Mesendoderm (in vitro differentiated cells): ENCODE data around the gene HOXC13.
A peak's percentile ranks its signal among the peaks of the same experiment; 100 is the strongest.

Experiments
- DNase-seq: peaks from one replicate; pipeline ENCODE4 v3.0.0; 2013
- H2AK5ac ChIP-seq: 2 replicates; pipeline ENCODE4 v1.6.1; 2013; ENCODE audit warnings: low read length, inconsistent platforms
- H2BK120ac ChIP-seq: 2 replicates; pipeline ENCODE4 v1.6.1; 2013; ENCODE audit warnings: low read depth, mild to moderate bottlenecking, low read length, moderate library complexity, mixed read lengths
- H2BK15ac ChIP-seq: replicated peaks from 2 replicates; pipeline ENCODE4 v1.6.1; 2013; ENCODE audit warnings: low read depth, mild to moderate bottlenecking, moderate library complexity
- H2BK5ac ChIP-seq: 2 replicates; pipeline ENCODE4 v1.6.1; 2013; ENCODE audit warnings: low read length, inconsistent platforms
- H3K18ac ChIP-seq: 2 replicates; pipeline ENCODE4 v1.6.1; 2013; ENCODE audit warnings: mild to moderate bottlenecking, low read length, mixed read lengths
- H3K23ac ChIP-seq: one replicate; pipeline ENCODE4 v1.6.1; 2013; ENCODE audit warnings: low read length
- H3K27ac ChIP-seq: 2 replicates; pipeline ENCODE4 v1.5.1; 2013; ENCODE audit warnings: low read depth, mild to moderate bottlenecking, inconsistent platforms, low read length, moderate library complexity
- H3K27me3 ChIP-seq: 2 replicates; pipeline ENCODE4 v1.6.1; 2013; ENCODE audit warnings: low read length, control low read depth, mild to moderate bottlenecking, inconsistent platforms; ENCODE audit not compliant: insufficient read depth, poor library complexity
- H3K36me3 ChIP-seq: 2 replicates; pipeline ENCODE4 v1.6.1; 2013; ENCODE audit warnings: low read length, inconsistent platforms; ENCODE audit not compliant: control insufficient read depth, insufficient read depth
- H3K4ac ChIP-seq: one replicate; pipeline ENCODE4 v1.6.1; 2013; ENCODE audit warnings: low read depth, mild to moderate bottlenecking, low read length, moderate library complexity
- H3K4me1 ChIP-seq: 2 replicates; pipeline ENCODE4 v1.6.1; 2013; ENCODE audit warnings: low read depth, low read length, inconsistent platforms; ENCODE audit not compliant: control insufficient read depth
- H3K4me2 ChIP-seq: 2 replicates; pipeline ENCODE4 v1.6.1; 2013; ENCODE audit warnings: low read length
- H3K4me3 ChIP-seq: 2 replicates; pipeline ENCODE4 v1.5.1; 2013; ENCODE audit warnings: mild to moderate bottlenecking, low read length
- H3K56ac ChIP-seq: one replicate; pipeline ENCODE4 v1.6.1; 2013; ENCODE audit warnings: low read length
- H3K79me1 ChIP-seq: 2 replicates; pipeline ENCODE4 v1.6.1; 2013; ENCODE audit warnings: low read length, inconsistent platforms
- H3K79me2 ChIP-seq: 2 replicates; pipeline ENCODE4 v1.6.1; 2013; ENCODE audit warnings: mild to moderate bottlenecking, low read length; ENCODE audit not compliant: control insufficient read depth, insufficient read depth
- H3K9ac ChIP-seq: 2 replicates; pipeline ENCODE4 v1.6.1; 2013; ENCODE audit warnings: low read length, inconsistent platforms
- H4K5ac ChIP-seq: one replicate; pipeline ENCODE4 v1.6.1; 2013; ENCODE audit warnings: low read length
- H4K8ac ChIP-seq: one replicate; pipeline ENCODE4 v1.6.1; 2013; ENCODE audit warnings: low read depth, mild to moderate bottlenecking, control low read depth, low read length, moderate library complexity
- WGBS: extraction: QIAGEN DNeasy Blood & Tissue Kit; methylation state at CpG from one replicate; pipeline ENCODE4 v1.1.7; 2013; ENCODE audit warnings: low lambda C conversion rate, missing lambda C conversion rate; ENCODE audit not compliant: insufficient coverage; ENCODE audit errors: extremely low coverage; 5-methylcytosine and 5-hydroxymethylcytosine counted together

The HOXC13 gene

DNA sequence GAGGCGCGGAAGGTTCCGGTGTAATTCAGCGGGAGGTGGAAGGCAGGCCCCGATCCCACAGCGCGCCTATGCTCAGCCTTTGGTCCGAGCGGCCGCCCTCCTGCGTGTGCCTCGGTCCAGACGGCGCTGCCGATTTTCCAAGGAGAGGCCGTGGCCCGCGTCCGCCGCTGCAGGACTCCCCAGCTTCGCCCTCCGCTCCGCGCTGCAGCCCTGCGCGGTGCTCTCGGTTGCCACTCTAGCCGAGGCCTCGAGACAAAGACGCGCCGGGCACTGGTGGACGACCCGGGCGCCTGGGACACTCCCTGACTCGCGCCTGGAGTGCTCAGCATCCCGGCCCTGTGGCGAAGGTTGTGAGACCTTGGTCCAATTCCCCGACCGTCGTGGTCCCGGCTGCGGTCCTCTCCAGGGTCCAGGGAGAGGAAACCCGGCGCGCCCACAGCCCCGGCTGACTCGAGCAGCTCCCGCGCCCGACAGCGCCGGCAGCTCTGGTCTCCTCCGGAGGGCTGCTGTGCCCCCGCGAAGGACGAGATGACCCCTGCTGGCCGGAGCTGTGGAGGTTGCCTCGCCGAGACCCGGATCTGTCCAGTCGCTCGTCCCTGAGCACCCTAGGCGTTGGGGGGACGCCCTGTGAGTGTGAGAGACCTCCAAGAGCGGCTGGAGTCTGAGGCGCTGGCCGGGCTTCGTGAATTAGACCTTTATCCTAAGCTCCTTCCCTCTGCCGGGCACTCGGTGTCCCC, 22.6 kb downstream of the HOXC13 start:
- Histone ChIP-seq H3K4ac (no peak overlapping the region), H2BK15ac (no peak overlapping the region), H4K5ac (no peak overlapping the region), H3K4me1 (no peaks in the 10 kb centered on the region), H4K8ac (no peak overlapping the region), H3K56ac (no peak overlapping the region), H3K27me3 (peaks cover 96% of the 10 kb centered on the region), H2AK5ac (no peak overlapping the region), H3K27ac (no peak overlapping the region), H3K18ac (no peak overlapping the region), H3K4me2 (no peak overlapping the region), H3K36me3 (no peaks in the 10 kb centered on the region), H3K9ac (no peak overlapping the region), H3K4me3 (no peak overlapping the region), H3K23ac (peak overlapping the region; percentile 66), H3K79me2 (no peaks in the 10 kb centered on the region), H3K79me1 (no peaks in the 10 kb centered on the region), H2BK120ac (no peak overlapping the region), H2BK5ac (no peak overlapping the region)
- DNase-seq = no peak
- no CpG with 5 or more reads among the region's 72 CpGs for WGBS

GRCh38 chr12:53963005-53963404, 24.4 kb downstream of the HOXC13 start:
- no peak overlapping the region for H3K23ac ChIP-seq
- no CpG with 5 or more reads among the region's 7 CpGs for WGBS
- H3K56ac ChIP-seq = no peak overlapping the region
- H4K8ac ChIP-seq = no peak overlapping the region
- no peak overlapping the region for H2AK5ac ChIP-seq
- no peaks in the 10 kb centered on the region for H3K79me1 ChIP-seq
- no peak overlapping the region for H2BK5ac ChIP-seq
- no peak overlapping the region for H3K18ac ChIP-seq
- DNase-seq = no peak
- no peak overlapping the region for H3K4ac ChIP-seq
- no peak overlapping the region for H3K27ac ChIP-seq
- no peaks in the 10 kb centered on the region for H3K4me1 ChIP-seq
- H3K27me3 ChIP-seq = peaks cover 96% of the 10 kb centered on the region
- no peak overlapping the region for H2BK15ac ChIP-seq
- no peak overlapping the region for H3K4me2 ChIP-seq
- H3K4me3 ChIP-seq = no peak overlapping the region
- H2BK120ac ChIP-seq = no peak overlapping the region
- no peak overlapping the region for H4K5ac ChIP-seq
- no peaks in the 10 kb centered on the region for H3K79me2 ChIP-seq
- no peak overlapping the region for H3K9ac ChIP-seq
- H3K36me3 ChIP-seq = no peaks in the 10 kb centered on the region

GRCh38 chr12:53963434-53964314, 25.0 kb downstream of the HOXC13 start:
- H3K23ac ChIP-seq = no peak overlapping the region
- H3K4me3 ChIP-seq = no peak overlapping the region
- no CpG with 5 or more reads among the region's 38 CpGs for WGBS

GRCh38 chr12:53964315-53964713, 25.7 kb downstream of the HOXC13 start:
- no peak overlapping the region for H3K27ac ChIP-seq
- H3K79me2 ChIP-seq = no peaks in the 10 kb centered on the region
- H4K5ac ChIP-seq = no peak overlapping the region
- H3K36me3 ChIP-seq = no peaks in the 10 kb centered on the region
- no peak overlapping the region for H2BK5ac ChIP-seq
- H3K4me1 ChIP-seq = no peaks in the 10 kb centered on the region
- H3K4ac ChIP-seq = no peak overlapping the region
- H3K9ac ChIP-seq = no peak overlapping the region
- H2AK5ac ChIP-seq = no peak overlapping the region
- no peak overlapping the region for H3K56ac ChIP-seq
- H3K23ac ChIP-seq = no peak overlapping the region
- no peak overlapping the region for H4K8ac ChIP-seq
- no CpG with 5 or more reads among the region's 2 CpGs for WGBS
- no peak overlapping the region for H2BK15ac ChIP-seq
- peaks cover 98% of the 10 kb centered on the region for H3K27me3 ChIP-seq
- no peak overlapping the region for H3K18ac ChIP-seq
- no peaks in the 10 kb centered on the region for H3K79me1 ChIP-seq
- no peak for DNase-seq
- no peak overlapping the region for H3K4me3 ChIP-seq
- no peak overlapping the region for H3K4me2 ChIP-seq
- H2BK120ac ChIP-seq = no peak overlapping the region

More at GRCh38 chr12:53963434-53964314, 25.0 kb downstream of the HOXC13 start:
- Histone ChIP-seq H3K79me1 (no peaks in the 10 kb centered on the region), H4K5ac (no peak overlapping the region), H3K18ac (no peak overlapping the region), H2BK120ac (no peak overlapping the region), H3K27ac (no peak overlapping the region), H3K79me2 (no peaks in the 10 kb centered on the region), H4K8ac (no peak overlapping the region), H2AK5ac (no peak overlapping the region), H3K27me3 (peaks cover 96% of the 10 kb centered on the region), H3K56ac (no peak overlapping the region), H2BK5ac (no peak overlapping the region), H3K36me3 (no peaks in the 10 kb centered on the region), H3K9ac (no peak overlapping the region), H3K4ac (no peak overlapping the region), H2BK15ac (no peak overlapping the region), H3K4me1 (no peaks in the 10 kb centered on the region), H3K4me2 (no peak overlapping the region)
- no peak for DNase-seq

- peak; percentile 71 for DNase-seq
- no peak overlapping the region for H3K18ac ChIP-seq
- H3K4me3 ChIP-seq = no peak overlapping the region
- H3K56ac ChIP-seq = no peak overlapping the region
- no peaks in the 10 kb centered on the region for H3K79me1 ChIP-seq
- no peak overlapping the region for H2BK15ac ChIP-seq
- no peaks in the 10 kb centered on the region for H3K36me3 ChIP-seq
- no peak overlapping the region for H3K4me2 ChIP-seq
- WGBS = no CpG with 5 or more reads among the region's 18 CpGs
- no peak overlapping the region for H4K5ac ChIP-seq
- no peak overlapping the region for H3K9ac ChIP-seq
- no peak overlapping the region for H3K27ac ChIP-seq
- no peak overlapping the region for H3K4ac ChIP-seq
- H3K4me1 ChIP-seq = no peaks in the 10 kb centered on the region
- no peak overlapping the region for H3K23ac ChIP-seq
- H4K8ac ChIP-seq = no peak overlapping the region
- H2AK5ac ChIP-seq = no peak overlapping the region
- no peaks in the 10 kb centered on the region for H3K79me2 ChIP-seq
- no peak overlapping the region for H2BK5ac ChIP-seq
- H2BK120ac ChIP-seq = no peak overlapping the region
- peaks cover 98% of the 10 kb centered on the region for H3K27me3 ChIP-seq
These were observed 26.9 kb downstream of the HOXC13 start for GRCh38 chr12:53965281-53966084.
